SK-N-SH (cell line): ENCODE data around the gene LILRB5.

Source experiments
- CTCF ChIP-seq: fragments of 200-600 bp; sonication (generic); IDR thresholded peaks from 2 replicates; pipeline ENCODE4 v1.6.1; 2017; ENCODE audit warnings: antibody characterized with exemption, mild to moderate bottlenecking, moderate library complexity
- EP300 ChIP-seq, 2 experiments: IDR thresholded peaks; 2 replicates each; pipeline versions ENCODE4 v1.4.0 to v1.6.1; 2012; ENCODE audit warnings: borderline replicate concordance in 1 of 2, low read depth in 1 of 2, low read length in 1 of 2
- MXI1 ChIP-seq: IDR thresholded peaks from 2 replicates; pipeline ENCODE4 v1.6.1; 2012; ENCODE audit warnings: mild to moderate bottlenecking, low read depth, low read length, improper control_type of control experiment
- NRF1 ChIP-seq: IDR thresholded peaks from 2 replicates; pipeline ENCODE4 v1.6.1; 2012; ENCODE audit warnings: low read depth, mild to moderate bottlenecking, low read length
- POLR2AphosphoS5 ChIP-seq: IDR thresholded peaks from 2 replicates; pipeline ENCODE4 v1.6.1; 2012; ENCODE audit warnings: low read depth, low read length
- REST ChIP-seq: IDR thresholded peaks from 2 replicates; pipeline ENCODE4 v1.6.1; 2012; ENCODE audit warnings: mild to moderate bottlenecking, low read depth, low read length, moderate library complexity
- USF1 ChIP-seq: IDR thresholded peaks from 2 replicates; pipeline ENCODE4 v1.4.0; 2012; ENCODE audit warnings: low read depth, borderline replicate concordance
- ZBTB33 ChIP-seq: IDR thresholded peaks from 2 replicates; pipeline ENCODE4 v1.4.0; 2012; ENCODE audit warnings: low read depth, borderline replicate concordance

GRCh38 chr19:54211235-54211634 is 45.8 kb downstream of the LILRB5 start:
- TF ChIP-seq REST (no peak), CTCF (no peak), MXI1 (no peak), EP300 (IDR thresholded peaks at IDR 0.05; ENCODE audit: borderline replicate concordance in 1 of 2, low read depth in 1 of 2, low read length in 1 of 2) (no peak), NRF1 (no peak), USF1 (no peak), ZBTB33 (no peak), POLR2AphosphoS5 (no peak)
